Dermis microvascular lymphatic vessel endothelial cell (primary cell): ENCODE data around the gene ADRA1B. TPM values are rescaled to one million over a fixed set of nuclear protein-coding genes. Genes with fewer than 3 reads are reported as not detected.
"Not testable (repeated sequence)": the region's sequence is repeated elsewhere in the genome, so short reads cannot be mapped to it uniquely, and the experiment has no call there.

ENCODE experiments used
- DNase-seq, 2 donors: peaks; one replicate each; pipeline versions ENCODE4 v3.0.0 to v3.0.0-alpha.2; 2010; ENCODE audit warnings: low read depth in 2 of 2
- total RNA-seq: library from RNA; depleted of rRNA; stranded (reverse); fragments of >200 nt; gene quantifications from 2 replicates; pipeline ENCODE4 v1.2.1, GENCODE V29; 2014

The ADRA1B gene
- total RNA-seq, 1 donor from 2014 or later = under 0.01 TPM

GRCh38 chr5:159965031-159965837 lies 49.0 kb downstream of the ADRA1B start:
- peak; percentile 21 to 68 for DNase-seq

- not testable (repeated sequence) for DNase-seq
These were observed 49.5 kb downstream of the ADRA1B start for GRCh38 chr5:159965838-159966128.

DNA sequence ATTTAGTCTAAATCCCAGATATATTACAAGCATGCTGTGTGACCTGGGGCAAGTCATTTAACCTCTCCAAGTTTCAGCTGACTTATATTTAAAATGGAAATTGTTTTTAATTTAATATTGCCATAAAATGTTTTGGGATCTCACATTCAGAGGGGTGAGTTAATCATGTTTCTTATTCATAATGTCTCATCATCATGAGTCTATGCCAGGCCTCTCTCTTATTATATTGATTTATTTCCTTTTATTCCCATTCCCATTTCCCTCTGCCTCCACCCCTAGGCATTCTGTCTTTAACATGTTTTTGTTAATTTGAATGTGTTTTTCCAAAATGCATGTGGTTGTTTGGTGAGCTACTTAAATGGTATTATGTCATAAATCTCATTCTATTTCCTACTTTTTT lies 53.7 kb downstream of the ADRA1B start:
- DNase-seq = no peak

- no peak for DNase-seq
These were observed 54.8 kb downstream of the ADRA1B start for GRCh38 chr5:159971038-159971437.

DNA sequence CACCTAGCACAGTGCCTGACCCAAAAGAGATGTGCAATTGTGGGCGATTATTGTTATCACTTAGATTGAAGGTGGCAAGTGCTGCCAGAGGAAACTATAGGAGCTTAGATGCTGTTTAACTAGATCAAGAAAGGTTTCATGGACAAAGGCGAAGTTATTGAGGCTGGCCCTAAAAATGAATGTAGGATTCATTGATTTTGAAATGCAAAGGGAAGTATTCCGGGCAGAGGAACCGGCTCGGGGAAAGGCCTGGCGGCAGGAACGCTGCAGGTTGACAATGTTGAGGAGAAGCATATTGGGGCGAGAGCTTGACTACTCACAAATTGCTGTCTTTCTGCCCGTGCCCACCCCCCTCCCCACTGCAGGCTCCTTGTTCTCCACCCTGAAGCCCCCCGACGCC lies 55.2 kb downstream of the ADRA1B start:
- DNase-seq = no peak

- DNase-seq = peak in 1 of 2 donors; percentile 50
These were observed 55.7 kb downstream of the ADRA1B start for GRCh38 chr5:159971931-159972461.

DNA sequence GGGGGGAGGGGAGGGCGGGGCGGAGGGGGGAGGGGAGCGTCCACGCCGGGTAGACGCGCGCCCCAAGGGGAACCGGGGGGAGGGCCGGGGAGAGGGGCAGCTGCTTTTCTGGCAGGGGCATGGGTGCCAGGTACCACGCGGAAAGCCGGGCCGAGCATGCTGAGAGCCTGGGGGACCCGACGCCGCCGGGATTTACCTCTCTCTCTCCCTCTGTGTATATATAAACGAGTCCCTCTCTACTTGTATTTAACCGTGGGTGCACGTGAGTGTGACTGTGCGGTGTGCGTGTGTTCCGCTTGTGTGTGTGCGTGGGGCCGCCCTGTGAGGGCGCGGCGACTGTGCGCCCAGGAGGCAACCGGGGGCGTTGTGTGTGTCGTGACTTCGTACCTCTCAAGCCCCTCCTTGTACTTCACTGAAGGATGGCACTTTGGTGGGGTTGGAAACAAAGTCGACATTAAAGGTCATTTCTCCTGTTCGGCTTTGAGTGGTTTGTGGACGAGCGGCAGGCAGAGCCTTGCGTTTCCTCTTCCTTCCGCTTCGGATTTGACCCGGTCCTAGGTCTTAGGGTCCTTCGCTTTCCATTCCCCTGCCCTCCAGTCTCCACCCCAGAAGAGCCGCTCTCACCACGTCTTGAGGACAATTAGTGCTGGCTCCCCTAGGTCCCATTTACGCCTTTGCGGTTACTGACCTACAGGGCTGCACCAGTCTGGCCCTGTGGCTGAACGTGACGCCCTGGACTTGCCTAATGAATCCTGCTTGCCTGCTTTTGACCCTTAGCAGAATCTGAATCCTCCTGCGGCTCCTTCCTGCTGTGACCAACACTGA lies 56.5 kb downstream of the ADRA1B start:
- no peak for DNase-seq

GRCh38 chr5:159975462-159976019 lies 59.3 kb downstream of the ADRA1B start:
- peak in 1 of 2 donors; percentile 68 for DNase-seq

GRCh38 chr5:159976921-159977320 lies 60.6 kb downstream of the ADRA1B start:
- DNase-seq = no peak

- DNase-seq = no peak
These were observed 62.1 kb downstream of the ADRA1B start for GRCh38 chr5:159978358-159978757.

DNA sequence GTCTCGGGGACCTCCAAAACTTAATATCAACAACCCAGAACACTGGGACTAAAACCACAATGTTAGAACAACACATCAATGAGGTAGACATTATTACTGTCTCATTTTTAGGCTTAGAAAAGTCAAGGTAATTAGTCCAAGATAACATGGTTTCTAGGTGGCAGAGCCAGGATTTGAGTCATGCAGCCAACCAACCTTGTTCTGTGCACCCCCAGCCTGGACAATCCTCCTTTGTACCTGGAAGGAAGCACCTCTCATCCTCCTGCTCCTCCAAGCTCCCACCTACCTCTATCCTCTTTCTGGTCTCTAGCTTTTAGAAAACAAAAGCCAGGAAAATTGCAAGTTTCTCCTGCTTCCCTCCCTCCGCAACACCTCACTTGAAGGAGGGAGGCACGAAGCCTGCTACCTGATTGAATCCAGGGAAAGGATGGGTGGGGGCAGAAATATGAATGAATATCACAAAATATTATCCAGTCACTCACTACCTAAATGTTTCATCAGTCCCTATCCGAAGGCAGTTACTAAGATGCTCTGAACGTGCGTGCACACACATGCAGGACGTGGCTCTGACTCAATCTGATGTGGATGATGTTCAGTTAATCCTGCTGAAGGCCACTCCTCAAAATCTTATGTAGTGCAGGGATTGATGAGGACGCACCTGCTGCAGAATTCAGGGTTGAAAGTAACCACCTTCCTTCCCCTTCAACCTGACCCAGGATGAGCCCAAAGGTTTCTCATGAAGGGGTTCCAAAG lies 66.3 kb downstream of the ADRA1B start:
- no peak for DNase-seq

DNA sequence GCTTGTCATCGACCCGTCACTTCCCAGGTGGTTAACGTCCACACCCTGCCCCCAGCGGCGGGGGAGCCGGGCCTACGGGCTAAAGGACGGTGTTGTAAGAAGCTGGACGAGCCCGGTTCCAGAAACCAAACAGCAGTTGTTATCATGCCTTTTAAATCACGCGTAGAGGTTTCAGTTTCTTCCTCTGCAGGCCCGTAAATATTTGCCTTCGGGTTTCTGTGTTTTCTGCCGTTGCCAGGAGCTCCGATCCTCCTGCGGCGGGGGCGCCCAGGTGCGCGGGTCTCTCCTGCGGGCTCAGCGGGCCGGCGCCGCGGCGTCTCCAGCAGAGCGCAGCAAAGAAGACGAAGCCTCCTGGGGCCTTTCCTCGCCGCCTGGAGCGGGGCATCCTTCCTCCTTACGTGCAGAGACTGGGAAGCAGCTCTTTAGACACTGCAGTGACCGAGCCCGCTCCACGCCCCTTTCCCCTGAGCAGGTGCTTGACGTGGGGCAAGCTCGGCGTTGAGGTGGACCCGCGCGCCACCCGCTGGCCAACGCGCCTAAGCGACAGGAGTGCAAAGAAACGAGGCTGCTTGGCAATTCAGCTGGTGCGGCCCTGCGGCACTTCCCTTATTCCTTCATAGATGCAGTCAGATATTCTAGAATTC lies 70.9 kb downstream of the ADRA1B start:
- peak; percentile 27 to 71 for DNase-seq

DNA sequence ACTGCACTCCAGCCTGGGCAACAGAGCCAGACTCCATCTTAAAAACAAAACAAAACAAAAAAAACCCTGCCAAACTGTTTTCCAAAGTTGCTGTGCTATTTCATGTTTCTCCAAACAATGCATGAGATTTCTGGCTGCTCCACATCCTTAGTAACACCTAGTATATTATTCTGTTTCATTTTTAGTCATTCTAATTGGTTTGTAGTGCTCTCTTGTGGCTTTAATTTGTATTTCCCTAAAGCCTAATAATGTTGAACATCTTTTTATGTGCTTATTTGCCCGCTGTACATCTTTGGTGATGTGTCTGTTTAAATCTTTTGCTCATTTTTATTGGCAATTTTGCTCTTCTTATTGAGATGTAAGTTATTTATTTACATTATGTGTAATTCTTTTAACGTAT lies 74.2 kb downstream of the ADRA1B start:
- no peak for DNase-seq

DNA sequence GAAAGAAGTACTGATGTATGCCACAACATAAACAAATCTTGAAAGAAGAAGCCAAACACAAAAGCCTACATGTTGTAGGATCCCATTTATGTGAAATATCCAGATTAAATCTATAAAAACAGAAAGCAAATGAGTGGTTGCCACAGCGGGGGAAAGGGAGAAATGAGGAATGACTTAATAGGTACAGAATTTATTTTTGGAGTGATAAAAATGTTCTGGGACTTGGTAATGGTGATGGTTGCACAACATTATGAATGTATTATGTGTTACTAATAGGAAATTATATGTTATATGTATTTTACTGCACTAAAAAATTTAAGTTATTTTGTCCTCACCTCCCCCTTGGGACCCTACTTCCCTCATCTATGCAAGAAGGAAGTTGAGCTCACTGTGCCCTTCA lies 76.3 kb downstream of the ADRA1B start:
- no peak for DNase-seq

DNA sequence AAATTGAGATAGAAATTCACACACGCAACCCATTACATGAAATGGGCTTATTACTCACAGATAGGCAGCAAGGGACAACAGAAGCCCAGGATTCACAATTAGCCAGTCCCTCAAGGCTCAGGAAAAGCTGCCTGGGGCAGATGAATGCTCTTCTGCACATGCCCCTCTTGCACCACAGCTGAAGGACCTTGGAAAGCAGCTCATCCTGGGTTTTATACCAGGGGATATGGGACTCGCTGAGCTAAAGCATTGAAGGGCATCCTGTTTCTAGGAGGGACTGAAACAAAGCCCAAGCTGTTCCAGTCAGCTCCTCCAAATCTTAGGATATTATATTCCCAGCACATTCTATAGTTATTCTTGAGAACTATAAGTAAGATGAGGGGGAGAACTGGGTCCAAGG lies 76.9 kb downstream of the ADRA1B start:
- no peak for DNase-seq

DNA sequence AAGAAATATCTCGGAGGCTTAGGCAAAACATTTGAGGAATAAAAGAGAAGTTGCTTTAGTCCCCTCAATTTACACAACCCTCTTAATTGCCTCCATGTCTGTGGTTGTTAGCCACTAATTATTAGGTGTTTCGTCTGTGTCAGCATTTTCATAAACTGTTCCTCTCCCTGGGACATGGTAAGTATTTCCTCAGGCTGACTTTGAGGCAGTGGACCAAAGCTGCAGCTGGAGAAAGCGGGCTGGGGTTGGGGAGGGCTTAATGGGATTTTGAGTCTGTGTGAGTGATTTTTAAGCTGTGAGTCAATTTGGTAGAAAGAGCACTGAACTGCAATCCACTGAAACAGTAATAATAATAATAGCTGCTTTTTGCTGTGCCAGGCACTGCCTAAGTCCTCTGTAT lies 79.6 kb downstream of the ADRA1B start:
- DNase-seq = no peak

GRCh38 chr5:160001457-160001856 lies 85.2 kb downstream of the ADRA1B start:
- no peak for DNase-seq

DNA sequence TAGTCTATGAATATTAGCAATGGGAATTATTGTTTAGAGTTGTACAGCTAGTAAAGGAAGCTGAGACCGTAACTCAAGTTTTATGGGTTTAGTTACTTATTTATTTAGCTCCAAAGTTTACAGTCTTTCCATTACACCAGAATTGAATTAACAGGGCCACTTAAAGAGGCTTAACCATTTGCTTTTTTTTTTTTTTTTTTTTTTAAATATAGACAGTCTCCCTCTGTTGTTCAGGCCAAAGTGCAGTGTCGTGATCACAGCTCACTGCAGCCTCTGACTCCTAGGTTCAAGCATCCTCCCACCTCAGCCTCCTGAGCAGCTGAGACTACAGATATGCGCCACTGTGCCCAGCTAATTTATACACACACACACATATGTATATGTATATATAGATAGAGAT lies 91.2 kb downstream of the ADRA1B start:
- DNase-seq = no peak

DNA sequence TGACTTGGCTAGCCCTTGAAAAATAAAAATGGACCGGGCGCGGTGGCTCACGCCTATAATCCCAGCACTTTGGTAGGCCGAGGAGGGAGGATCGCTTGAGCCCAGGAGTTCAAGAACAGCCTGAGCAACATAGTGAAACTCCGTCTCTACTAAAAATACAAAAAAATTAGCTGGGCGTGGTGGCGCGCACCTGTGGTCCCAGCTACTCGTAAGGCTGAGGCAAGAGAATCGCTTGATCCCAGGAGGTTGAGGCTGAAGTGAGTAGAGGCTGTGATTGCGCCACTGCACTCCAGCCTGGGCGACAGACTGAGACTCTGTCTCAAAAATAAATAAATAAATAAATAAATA lies 92.2 kb downstream of the ADRA1B start:
- not testable (repeated sequence) for DNase-seq

GRCh38 chr5:160008877-160009590 lies 92.8 kb downstream of the ADRA1B start, which contains the start of gene TTC1:
Gene TTC1 (plus strand): TSS chr5:160009139. CDS start chr5:160010529, 1,390 bp downstream.
- peak; percentile 99 for DNase-seq
